GM21825 (cell line): Measurements from ENCODE around the gene RS1.

Experiments
- ATAC-seq: cut with Tn5 transposase; IDR thresholded peaks from one replicate; pipeline ENCODE4 v1.9.1; 2021; ENCODE audit warnings: mild to moderate bottlenecking, moderate library complexity; ENCODE audit not compliant: unreplicated experiment

RS1 gene

DNA sequence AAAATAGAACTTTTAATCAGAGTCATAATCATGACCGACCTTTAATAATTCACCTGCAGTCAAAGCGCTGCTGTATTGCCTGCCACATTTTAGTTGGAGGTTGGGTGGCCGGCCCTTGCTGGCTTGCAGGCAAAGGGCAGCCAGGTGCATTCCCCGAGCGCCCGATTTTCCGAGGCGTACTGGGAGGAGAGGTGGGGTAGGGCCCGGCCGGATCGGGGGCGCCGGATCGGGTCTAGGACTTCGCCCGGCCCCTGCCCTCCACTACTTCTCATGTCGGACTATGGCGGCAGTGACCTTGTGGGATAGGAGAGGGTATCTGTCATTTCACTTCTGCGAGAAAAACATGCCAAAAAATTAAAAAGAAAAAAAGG, 2.5 kb upstream of the RS1 start:
- ATAC-seq: peak; percentile 45

GRCh38 chrX:18668071-18668835, 3.7 kb downstream of the RS1 start:
- no peak for ATAC-seq

DNA sequence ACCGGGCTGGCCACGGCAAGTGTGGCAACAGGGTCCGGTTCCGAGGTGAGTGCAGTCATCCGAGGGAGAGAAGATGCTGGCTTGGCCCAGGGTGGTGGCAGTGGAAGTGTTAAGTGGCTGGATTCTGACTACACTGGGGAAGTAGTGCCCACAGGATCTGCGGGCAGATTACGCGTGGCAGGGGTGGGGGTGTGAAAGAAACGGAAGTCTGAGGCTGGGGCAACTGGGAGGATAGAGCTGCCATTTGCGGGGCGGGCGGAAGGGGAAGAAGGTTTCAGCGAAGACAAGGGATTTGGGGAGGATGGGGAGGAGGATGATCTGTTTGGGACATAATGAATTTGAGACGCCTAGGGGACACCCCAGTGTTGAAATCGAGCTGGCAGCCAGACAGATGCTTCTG, 5.3 kb downstream of the RS1 start:
- no peak for ATAC-seq

DNA sequence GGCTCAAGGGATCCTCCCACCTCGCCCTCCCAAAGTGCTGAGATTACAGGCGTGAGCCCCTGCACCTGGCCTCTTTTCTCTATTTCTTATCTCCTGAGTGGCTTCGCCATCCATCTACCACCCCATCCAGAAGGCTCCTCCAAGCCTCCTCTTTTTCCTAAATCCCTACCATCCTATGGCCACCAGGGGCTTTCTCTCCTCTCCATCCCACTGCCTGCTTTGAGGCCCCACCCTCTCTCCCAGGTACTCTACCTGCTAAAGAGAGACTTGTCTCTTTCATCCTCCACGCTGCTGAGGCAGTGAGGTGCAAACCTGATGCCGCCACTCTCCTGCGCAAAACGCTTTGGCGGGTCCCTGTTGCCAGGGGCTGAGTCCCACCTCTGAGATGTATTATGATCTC, 7.0 kb downstream of the RS1 start:
- ATAC-seq: no peak

DNA sequence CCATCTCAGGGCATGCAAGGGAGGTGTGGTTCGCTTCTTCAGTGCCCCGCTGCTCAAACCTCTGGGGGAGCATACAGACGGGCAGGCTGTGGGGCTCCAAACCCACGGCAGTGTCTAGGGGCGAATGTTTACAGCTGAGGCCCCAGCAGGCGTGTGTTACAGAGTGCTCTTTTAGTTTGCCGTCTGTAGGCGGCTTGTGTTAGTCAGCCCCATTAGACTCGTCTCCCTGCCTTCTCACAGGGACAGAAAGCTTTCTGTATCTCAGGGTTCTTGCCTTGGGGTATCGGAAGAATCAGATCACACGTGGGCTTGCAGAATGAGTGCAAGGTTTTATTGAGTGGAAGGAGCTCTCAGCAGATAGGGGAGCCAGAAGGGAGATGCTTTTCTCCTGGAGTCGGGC, 10.6 kb downstream of the RS1 start:
- ATAC-seq: no peak

GRCh38 chrX:18654875-18655836, 16.8 kb downstream of the RS1 start:
- no peak for ATAC-seq

- no peak for ATAC-seq
These were observed 19.3 kb downstream of the RS1 start for GRCh38 chrX:18652636-18653035.

DNA sequence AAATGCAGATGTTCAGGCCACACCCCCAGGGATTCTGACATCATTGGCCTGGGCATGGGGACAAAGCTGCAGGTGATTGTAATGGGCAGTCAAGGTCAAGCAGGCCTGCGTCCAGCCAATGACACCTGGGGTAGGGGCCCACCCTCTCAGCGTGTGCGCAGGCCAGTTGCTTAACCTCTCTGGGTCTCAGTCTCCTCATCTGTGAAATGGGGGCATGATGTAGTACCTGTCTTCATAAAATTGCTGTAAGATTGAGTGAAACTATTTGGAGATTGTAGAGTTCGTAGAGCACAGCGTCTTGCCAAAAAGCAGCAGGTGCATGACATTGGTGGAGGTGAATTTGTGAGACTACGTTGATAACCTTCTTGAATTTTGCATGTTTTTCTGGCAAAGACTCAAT, 21.2 kb downstream of the RS1 start:
- no peak for ATAC-seq

- ATAC-seq: no peak
These were observed 22.4 kb downstream of the RS1 start for GRCh38 chrX:18649498-18649951.

DNA sequence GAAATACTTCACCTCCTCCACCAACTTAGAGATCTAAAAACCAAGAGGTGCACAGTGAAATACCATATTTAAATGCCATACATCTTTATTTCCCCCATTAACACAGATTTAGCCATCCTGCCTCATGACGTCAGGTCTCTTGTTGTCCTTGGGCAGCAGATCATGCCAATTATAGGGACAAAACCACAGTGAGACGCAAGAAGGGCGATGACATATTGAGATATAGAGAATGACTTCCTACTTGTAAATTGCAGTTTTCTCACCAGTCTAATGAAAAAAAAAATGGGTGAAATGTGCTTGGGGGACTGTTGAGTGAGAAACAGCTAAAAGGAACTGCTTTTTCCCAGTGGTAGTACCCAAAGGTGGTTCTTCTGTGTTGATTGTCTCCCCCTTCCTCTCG, 24.3 kb downstream of the RS1 start:
- ATAC-seq: no peak

GRCh38 chrX:18643853-18644252, 28.1 kb downstream of the RS1 start:
- no peak for ATAC-seq

- no peak for ATAC-seq
These were observed 28.7 kb downstream of the RS1 start for GRCh38 chrX:18643243-18643642.

GRCh38 chrX:18640686-18641085, 31.2 kb downstream of the RS1 start:
- no peak for ATAC-seq

DNA sequence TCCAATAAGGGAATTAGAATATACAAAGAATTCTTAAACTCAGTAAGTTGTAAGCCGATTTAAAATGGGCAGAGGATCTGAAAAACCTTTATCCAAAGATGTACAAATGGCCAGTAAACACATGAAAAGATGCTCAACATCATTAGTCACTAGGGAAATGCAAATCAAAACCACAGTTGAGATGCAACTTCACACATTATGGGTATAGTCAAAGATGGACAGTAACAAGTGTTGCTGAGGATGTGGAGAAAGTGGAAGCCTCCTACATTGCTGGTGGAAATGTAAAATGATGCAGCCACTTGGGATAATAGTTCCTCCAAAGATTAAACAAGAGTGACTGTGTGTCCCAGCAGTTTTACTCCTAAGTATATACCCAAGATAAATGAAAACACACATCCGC, 32.6 kb downstream of the RS1 start:
- no peak for ATAC-seq

GRCh38 chrX:18638398-18638797, 33.5 kb downstream of the RS1 start:
- no peak for ATAC-seq

GRCh38 chrX:18630934-18631333, 41.0 kb downstream of the RS1 start:
- ATAC-seq: no peak

DNA sequence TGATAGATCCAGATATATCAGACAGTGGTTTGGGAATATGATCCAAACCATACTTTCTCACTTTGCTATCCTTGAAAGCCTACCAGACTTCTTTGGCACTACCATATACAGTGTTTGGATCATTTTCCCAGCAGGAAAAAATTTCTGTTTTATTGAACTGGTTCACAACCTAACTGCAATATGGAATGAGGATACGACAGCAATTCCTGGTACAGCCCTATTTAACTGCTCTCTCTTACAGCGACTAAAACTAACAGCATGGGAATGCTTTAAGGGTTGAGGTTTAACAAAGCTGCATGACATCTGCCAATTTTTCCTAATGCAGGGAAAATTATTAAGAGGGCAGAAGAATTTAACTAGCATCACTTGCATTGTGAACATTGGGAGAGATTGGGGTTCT, 47.3 kb downstream of the RS1 start:
- ATAC-seq: no peak

- no peak for ATAC-seq
These were observed 51.6 kb downstream of the RS1 start for GRCh38 chrX:18620349-18620748.

- ATAC-seq: no peak
These were observed 52.6 kb downstream of the RS1 start for GRCh38 chrX:18619288-18619687.

DNA sequence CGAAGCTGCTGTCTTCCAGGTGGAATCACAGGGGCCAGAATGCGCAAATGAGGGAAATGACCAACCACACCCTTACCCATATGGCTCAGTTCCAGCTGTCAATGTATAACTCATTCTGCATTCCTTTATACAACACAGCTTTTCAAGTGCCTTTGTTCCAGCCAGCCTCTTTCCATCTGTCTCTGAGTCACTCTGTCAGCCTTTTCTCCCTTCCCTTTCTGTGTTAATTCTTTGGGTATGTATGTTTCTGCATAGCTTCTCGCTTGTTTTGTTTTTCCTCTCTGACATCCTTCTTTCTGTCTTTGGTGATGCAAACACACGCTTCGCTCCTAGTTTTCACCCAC, 54.5 kb downstream of the RS1 start:
- ATAC-seq: no peak

DNA sequence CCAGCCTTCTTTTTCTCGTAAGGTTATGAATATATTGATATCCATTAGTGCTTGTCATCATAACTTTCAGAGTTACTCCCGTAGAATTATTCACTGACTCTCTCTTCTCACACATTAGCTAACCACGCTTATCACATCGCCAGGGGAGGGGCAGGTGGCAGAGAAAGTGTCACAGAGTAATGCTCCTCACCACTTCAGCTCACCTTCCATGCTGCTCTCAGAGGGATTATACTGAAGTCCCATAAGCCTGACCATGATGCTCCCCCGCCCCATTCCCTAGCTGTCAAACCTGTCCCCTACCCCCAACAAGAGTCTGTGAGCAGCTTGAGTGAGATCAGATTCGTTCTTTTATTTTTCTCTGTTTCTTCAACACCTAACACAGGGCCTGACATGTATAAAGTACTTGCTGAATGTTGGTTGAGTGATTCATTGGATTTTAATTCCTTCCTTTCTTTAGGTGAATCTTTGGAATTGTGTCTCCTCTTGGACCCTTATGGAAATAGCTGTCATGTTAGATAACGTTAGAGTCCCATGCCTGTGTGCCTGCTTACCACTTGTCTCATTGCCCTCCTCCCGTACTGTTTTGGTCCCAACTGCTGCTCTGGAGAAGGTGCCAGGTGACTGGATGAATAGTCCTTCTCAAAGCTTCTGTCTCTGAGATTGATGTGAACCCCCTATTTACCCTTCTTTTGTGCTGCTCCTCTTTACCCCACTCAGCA, 55.1 kb downstream of the RS1 start:
- ATAC-seq: no peak
